Memory B cell (primary cell): ENCODE measurements around the gene DDR2.
"Not testable (repeated sequence)": the region's sequence is repeated elsewhere in the genome, so short reads cannot be mapped to it uniquely, and the experiment has no call there.

Experiments used
- ATAC-seq: fragments of 150-1000 bp; cut with Tn5 transposase; 2 replicates; pipeline ENCODE4 v1.10.0; 2021; ENCODE audit warnings: low read depth, mild to moderate bottlenecking, moderate library complexity
- DNase-seq, 2 donors: peaks; one replicate each; pipeline ENCODE4 v3.0.0; 2022; ENCODE audit warnings: low spot score in 2 of 2
- H3K27ac Mint-ChIP-seq: one replicate; pipeline ENCODE4 v1.8.0; 2022; ENCODE audit warnings: mild to moderate bottlenecking, moderate library complexity, mixed read lengths
- H3K27me3 Mint-ChIP-seq: one replicate; pipeline ENCODE4 v1.8.0; 2022; ENCODE audit warnings: mixed read lengths
- H3K36me3 Mint-ChIP-seq: one replicate; pipeline ENCODE4 v1.8.0; 2022; ENCODE audit warnings: mild to moderate bottlenecking, mixed read lengths
- H3K4me1 Mint-ChIP-seq: one replicate; pipeline ENCODE4 v1.8.0; 2022; ENCODE audit warnings: mixed read lengths
- H3K4me3 Mint-ChIP-seq: one replicate; pipeline ENCODE4 v1.8.0; 2022; ENCODE audit warnings: mild to moderate bottlenecking, moderate library complexity, mixed read lengths
- H3K9me3 Mint-ChIP-seq: one replicate; pipeline ENCODE4 v1.8.0; 2022; ENCODE audit warnings: mixed read lengths

Gene DDR2

DNA sequence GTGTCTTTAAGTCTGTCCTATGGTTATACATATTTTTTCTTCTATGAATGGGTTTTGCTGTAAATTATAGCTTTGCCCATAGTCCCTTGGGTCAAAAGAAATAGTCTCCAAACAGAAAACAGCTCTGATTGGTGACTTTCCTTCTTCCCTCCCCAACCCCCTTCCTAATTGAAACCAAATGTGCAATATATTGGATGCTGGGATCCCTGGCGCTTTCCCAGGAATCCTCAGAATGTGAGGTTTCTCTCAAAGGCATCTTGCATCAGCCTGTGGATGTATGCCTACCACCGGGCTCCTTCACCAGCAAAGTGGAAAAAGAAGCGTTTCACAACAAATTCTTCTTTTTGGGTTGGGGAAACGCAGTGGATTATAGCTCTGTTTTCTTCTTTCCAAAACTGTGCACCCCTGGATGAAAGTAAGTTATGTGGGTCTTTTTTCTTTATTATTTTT, at the start of gene DDR2:
TSS of gene DDR2 (plus strand) at position 248 of the 450 bp plus-strand sequence. CDS start 86,600 bp downstream, outside the sequence.
- H3K9me3 Mint-ChIP-seq = no peaks in the 10 kb centered on the region
- no peak for ATAC-seq
- H3K27ac Mint-ChIP-seq = no peak within 1 kb of the TSS

DNA sequence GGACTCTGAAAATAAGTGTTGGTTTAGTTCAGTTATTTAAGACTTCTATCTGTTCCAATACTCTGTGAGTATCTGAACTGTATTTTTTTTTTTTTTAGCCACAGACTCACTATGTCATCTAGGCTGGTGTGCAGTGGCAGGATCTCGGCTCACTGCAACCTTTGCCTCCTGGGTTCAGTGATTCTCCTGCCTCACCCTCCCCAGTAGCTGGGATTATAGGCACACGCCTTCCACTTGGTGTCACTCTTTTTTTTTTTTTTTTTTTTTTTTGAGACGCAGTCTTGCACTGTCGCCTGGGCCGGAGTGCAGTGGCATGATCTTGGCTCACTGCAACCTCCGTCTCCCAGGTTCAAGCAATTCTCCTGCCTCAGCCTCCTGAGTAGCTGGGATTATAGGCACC, 49.4 kb upstream of the DDR2 start:
- H3K27ac Mint-ChIP-seq, H3K4me1 Mint-ChIP-seq, DNase-seq, H3K9me3 Mint-ChIP-seq, H3K4me3 Mint-ChIP-seq, ATAC-seq, H3K27me3 Mint-ChIP-seq: not testable (repeated sequence)
- peaks cover 23% of the 10 kb centered on the region for H3K36me3 Mint-ChIP-seq

More for the DNA sequence above, at the start of gene DDR2:
- H3K4me1 Mint-ChIP-seq = no peaks in the 10 kb centered on the region
- H3K36me3 Mint-ChIP-seq = no peaks in the 10 kb centered on the region
- H3K4me3 Mint-ChIP-seq = no peak within 1 kb of the TSS
- DNase-seq = no peak
- H3K27me3 Mint-ChIP-seq = peaks cover 11% of the 10 kb centered on the region

DNA sequence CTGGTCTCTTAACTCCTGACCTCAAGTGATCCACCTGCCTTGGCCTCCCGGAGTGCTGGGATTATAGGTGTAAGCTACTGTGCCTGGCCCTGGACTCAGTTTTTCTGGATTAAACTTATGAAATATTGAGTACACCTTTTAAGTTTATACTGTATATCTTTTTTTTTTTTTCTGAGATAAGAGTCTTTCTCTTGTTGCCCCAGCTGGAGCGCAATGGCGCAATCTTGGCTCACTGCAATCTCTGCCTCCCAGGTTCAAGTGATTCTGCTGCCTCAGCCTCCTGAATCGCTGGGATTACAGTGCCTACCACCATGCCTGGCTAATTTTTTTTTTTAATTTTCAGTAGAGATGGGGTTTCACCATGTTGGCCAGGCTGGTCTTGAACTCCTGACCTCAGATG, 47.2 kb upstream of the DDR2 start:
- H3K4me1 Mint-ChIP-seq, DNase-seq, H3K9me3 Mint-ChIP-seq, H3K27ac Mint-ChIP-seq, ATAC-seq, H3K4me3 Mint-ChIP-seq, H3K27me3 Mint-ChIP-seq: not testable (repeated sequence)
- H3K36me3 Mint-ChIP-seq = peaks cover 25% of the 10 kb centered on the region

DNA sequence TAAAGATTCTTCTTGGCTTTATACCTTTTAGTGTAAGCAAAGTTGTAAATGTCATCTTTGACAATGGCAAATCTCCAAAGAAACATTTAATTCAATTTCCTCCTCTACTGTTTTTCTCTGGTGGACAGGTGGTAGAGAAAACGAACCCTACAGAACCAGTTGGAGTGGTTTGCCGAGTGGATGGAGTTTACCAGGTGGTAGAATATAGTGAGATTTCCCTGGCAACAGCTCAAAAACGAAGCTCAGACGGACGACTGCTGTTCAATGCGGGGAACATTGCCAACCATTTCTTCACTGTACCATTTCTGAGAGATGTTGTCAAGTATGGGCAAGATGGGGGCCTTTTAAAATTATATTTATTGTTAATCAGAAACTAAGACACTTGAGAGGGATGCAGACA, 44.9 kb upstream of the DDR2 start:
- H3K27ac Mint-ChIP-seq = no peak overlapping the region
- no peaks in the 10 kb centered on the region for H3K27me3 Mint-ChIP-seq
- peaks cover 18% of the 10 kb centered on the region for H3K36me3 Mint-ChIP-seq
- no peak overlapping the region for H3K4me3 Mint-ChIP-seq
- ATAC-seq (no peak), DNase-seq (no peak)
- no peaks in the 10 kb centered on the region for H3K4me1 Mint-ChIP-seq
- no peaks in the 10 kb centered on the region for H3K9me3 Mint-ChIP-seq

DNA sequence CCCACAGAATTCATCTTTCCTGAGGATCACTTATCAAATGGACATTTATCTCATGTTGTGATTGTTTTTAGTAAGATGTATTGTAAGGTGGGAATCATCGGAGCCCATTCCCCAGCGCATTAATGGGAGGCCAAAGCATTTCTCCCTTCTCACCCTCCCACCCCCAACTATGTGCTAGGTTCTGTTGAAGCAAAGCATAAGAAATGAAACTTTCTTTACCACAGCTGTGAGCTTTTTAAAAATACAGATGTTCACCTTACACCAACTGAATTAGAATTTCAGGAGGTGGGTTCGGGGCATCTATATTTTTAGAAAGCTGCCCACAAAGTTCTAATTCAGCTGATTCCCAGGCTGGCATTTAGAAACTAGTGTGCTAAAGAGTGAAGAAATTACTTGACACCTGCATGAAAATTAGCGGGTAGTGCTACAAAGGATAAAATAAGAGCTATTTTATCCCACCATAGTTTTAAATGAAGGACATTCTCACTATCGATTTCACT, 44.5 kb upstream of the DDR2 start:
- H3K27me3 Mint-ChIP-seq = no peaks in the 10 kb centered on the region
- no peak overlapping the region for H3K4me3 Mint-ChIP-seq
- no peak for ATAC-seq
- DNase-seq = no peak
- peaks cover 22% of the 10 kb centered on the region for H3K36me3 Mint-ChIP-seq
- no peak overlapping the region for H3K27ac Mint-ChIP-seq
- no peaks in the 10 kb centered on the region for H3K4me1 Mint-ChIP-seq
- no peaks in the 10 kb centered on the region for H3K9me3 Mint-ChIP-seq

DNA sequence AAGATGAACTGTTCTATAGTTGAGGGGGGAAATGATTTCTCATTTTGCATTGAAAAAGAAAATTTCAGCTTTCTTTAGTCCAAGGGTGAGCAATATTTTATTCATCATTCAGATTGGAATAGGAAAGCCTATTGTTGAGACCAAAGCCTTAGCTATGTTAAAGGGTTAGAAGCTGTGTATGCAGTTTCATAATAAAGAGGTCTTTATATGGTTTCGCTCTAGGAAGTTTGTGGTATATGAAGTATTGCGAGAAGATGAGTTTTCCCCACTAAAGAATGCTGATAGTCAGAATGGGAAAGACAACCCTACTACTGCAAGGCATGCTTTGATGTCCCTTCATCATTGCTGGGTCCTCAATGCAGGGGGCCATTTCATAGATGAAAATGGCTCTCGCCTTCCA, 42.2 kb upstream of the DDR2 start:
- no peak overlapping the region for H3K27ac Mint-ChIP-seq
- no peak overlapping the region for H3K4me3 Mint-ChIP-seq
- no peaks in the 10 kb centered on the region for H3K4me1 Mint-ChIP-seq
- H3K36me3 Mint-ChIP-seq = peaks cover 28% of the 10 kb centered on the region
- no peak for DNase-seq
- ATAC-seq = no peak
- H3K27me3 Mint-ChIP-seq = no peaks in the 10 kb centered on the region
- H3K9me3 Mint-ChIP-seq = no peaks in the 10 kb centered on the region

DNA sequence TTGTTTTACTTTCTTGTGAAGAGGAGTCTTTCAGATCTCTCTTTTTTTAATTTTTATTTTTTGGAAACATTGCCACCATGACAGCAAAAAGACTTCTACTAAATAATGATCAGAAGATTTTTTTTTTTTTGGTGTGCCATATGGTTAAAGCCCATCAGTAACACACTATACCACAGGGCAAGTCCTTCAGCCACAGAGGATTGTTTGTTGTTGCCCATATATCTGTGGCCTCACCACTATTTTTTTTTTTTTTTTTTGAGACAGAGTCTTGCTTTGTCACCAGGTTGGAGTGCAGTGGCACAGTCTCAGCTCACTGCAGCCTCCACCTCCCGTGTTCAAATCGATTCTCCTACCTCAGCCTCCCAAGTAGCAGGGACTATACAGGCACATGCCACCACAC, 41.6 kb upstream of the DDR2 start:
- Mint-ChIP-seq H3K27me3 (no peaks in the 10 kb centered on the region), H3K9me3 (no peaks in the 10 kb centered on the region), H3K4me3 (no peak overlapping the region), H3K27ac (no peak overlapping the region), H3K4me1 (no peaks in the 10 kb centered on the region), H3K36me3 (peaks cover 30% of the 10 kb centered on the region)
- ATAC-seq (no peak), DNase-seq (no peak)

DNA sequence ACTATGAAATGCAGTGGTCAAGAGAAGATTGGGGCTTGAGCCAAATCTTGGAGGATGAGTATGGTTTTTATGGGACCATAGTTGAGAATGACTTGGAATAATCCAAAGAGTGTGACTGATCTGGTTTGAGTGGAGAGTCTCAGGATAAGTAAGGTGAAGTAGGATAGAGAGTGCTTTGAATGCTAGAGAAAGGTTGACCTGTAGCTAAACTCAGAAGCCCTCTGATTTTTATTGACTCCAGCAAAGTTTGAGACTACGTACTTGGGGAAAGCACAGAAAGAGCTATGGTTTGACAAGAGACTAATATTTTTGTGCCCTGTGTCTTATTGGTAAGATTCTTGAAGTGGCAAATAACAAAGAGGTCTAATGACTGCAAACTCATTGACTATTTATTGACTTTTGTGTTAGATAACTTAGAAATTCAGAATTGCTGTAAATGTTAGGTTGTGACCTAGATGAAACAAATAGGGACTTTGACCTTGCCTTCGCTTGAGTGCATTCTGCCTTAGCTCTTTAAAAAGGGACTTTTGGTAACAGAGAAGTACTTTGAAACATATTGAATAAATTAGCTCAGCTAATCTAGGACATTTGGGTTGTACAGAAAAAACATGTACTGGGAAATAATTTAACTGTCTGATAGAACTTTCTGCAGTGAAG, 35.6 kb upstream of the DDR2 start:
- no peak overlapping the region for H3K27ac Mint-ChIP-seq
- peaks cover 32% of the 10 kb centered on the region for H3K36me3 Mint-ChIP-seq
- H3K27me3 Mint-ChIP-seq = no peaks in the 10 kb centered on the region
- H3K4me1 Mint-ChIP-seq = no peaks in the 10 kb centered on the region
- no peak for ATAC-seq
- no peak for DNase-seq
- no peak overlapping the region for H3K4me3 Mint-ChIP-seq
- H3K9me3 Mint-ChIP-seq = no peaks in the 10 kb centered on the region

DNA sequence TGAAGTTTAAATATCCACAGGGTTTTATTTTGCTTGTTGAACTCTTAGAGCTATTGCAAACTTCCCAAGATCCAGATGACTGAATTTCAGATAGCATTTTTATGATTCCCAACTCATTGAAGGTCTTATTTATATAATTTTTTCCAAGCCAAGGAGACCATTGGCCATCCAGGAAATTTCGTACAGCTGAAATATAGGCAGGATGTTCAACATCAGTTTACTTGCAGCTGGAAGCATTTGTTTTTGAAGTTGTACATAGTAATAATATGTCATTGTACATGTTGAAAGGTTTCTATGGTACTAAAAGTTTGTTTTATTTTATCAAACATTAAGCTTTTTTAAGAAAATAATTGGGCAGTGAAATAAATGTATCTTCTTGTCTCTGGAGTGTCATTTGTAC, 32.8 kb upstream of the DDR2 start:
- Mint-ChIP-seq H3K36me3 (peaks cover 26% of the 10 kb centered on the region), H3K27me3 (no peaks in the 10 kb centered on the region), H3K4me1 (no peaks in the 10 kb centered on the region), H3K9me3 (no peaks in the 10 kb centered on the region), H3K27ac (no peak overlapping the region), H3K4me3 (no peak overlapping the region)
- DNase-seq = no peak
- no peak for ATAC-seq

DNA sequence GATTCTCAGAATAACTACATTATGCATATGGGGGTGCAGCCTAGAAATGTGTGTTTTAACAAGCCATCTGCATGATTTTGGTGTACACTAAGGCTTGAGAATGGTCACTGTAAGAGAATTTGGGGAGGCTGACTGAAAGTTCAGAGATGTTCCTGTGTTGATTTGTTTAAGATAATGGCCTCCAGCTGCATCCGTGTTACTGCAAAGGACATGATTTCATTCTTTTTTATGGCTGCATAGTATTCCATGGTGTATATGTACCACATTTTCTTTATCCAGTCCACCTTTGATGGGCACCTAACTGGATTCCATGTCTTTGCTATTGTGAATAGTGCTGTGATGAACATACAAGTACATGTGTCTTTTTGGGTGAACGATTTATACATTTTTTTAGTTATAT, 29.1 kb upstream of the DDR2 start:
- not testable (repeated sequence) for H3K27me3 Mint-ChIP-seq, H3K9me3 Mint-ChIP-seq, DNase-seq, H3K4me1 Mint-ChIP-seq, H3K4me3 Mint-ChIP-seq, H3K27ac Mint-ChIP-seq, ATAC-seq
- peaks cover 18% of the 10 kb centered on the region for H3K36me3 Mint-ChIP-seq

DNA sequence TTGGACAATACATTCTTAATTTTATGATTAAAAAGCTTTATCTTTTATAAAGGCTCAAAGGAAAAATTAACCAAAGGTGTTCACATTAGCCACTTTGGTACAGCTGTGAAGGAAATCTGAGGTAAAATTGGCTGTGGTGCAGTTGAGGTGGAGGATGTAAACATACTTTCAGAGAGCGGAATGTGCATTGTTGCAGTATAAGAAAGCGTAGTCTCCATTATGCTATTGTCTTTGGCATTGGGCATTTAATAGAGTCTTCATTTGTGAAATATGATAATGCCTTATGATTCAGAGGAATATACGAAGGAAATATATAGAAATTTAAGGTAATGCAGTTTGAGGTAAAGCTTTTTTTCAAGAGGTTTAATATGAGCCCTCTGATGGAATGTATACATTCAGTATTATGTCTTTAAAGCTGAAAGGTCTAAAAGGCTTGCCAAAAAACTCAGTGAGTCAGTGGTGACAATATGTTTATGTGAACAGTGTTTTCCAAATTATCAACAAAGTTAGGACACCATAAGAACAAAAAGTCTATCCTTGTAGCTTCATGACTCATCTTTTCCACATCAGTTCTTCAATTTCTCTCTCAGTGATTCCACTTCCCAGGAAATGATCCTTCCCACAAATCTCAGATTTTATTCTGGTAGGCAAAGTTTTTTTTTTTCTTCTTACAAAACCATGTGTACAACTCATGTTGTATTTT, 26.9 kb upstream of the DDR2 start:
- Mint-ChIP-seq H3K9me3 (no peaks in the 10 kb centered on the region), H3K4me1 (no peaks in the 10 kb centered on the region), H3K27me3 (no peaks in the 10 kb centered on the region), H3K36me3 (peaks cover 21% of the 10 kb centered on the region), H3K4me3 (no peak overlapping the region), H3K27ac (no peak overlapping the region)
- no peak for DNase-seq
- ATAC-seq = no peak

DNA sequence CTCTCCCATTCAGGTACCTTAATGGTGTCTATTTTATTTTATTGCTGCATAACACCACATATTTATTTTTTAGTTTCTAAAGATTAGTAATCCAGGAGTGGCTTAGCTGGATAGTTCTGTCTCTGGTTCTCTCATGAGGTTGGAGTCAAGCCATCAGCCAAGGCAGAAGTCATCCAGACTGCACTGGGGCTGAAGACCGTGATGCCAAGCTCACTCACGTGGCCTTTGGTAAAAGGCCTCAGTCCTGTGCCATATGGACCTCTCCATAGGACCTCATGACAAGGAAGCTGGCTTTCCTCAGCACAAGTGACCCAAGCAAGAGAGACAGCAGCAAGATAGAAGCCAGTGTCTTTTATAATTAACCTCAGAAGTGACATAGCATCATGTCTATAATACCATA, 23.0 kb upstream of the DDR2 start:
- ATAC-seq = no peak
- Mint-ChIP-seq H3K4me1 (no peaks in the 10 kb centered on the region), H3K9me3 (no peaks in the 10 kb centered on the region), H3K27ac (no peak overlapping the region), H3K27me3 (no peaks in the 10 kb centered on the region), H3K36me3 (peaks cover 6% of the 10 kb centered on the region), H3K4me3 (no peak overlapping the region)
- DNase-seq = no peak

DNA sequence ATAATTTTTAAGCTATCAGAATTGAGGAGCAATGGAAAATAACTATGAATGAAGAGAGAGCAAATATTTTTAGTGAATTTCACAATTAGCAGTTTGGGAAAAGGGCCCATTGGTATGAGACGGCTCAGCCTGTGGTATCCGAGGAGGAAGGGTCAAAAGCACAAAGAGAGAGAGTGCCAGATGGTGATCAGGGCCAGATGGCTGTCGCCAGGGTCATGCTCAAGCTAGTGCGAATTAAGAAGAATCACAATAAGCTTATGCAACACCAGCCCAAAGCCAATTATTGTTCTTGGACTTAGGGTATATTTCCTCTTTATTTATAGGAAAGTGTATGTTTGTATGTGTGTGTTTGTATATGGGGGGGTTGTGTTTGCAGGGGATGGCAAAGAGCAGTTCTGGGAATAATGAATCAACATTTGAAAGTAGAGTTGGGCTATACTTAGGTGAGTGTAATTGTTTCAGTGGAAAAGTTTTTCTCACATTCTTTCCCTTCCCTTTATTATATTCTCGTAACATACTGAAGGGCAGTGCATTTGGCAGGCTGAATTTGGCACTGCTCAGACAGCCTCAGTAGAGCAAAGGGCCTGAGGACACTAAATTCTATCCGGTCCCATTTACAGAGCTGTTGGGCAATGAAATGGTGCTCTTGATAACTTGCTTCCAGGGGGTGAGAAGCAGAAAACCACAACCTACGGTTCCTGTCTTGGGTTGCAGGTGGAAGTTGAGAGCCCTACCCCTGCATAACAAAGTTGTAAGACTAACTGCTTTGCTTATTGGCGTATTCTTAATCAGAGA, 19.5 kb upstream of the DDR2 start:
- ATAC-seq = no peak
- H3K4me3 Mint-ChIP-seq = no peak overlapping the region
- peaks cover 13% of the 10 kb centered on the region for H3K36me3 Mint-ChIP-seq
- DNase-seq = no peak
- H3K4me1 Mint-ChIP-seq = no peaks in the 10 kb centered on the region
- H3K27me3 Mint-ChIP-seq = no peaks in the 10 kb centered on the region
- H3K9me3 Mint-ChIP-seq = peaks cover 3% of the 10 kb centered on the region
- no peak overlapping the region for H3K27ac Mint-ChIP-seq

DNA sequence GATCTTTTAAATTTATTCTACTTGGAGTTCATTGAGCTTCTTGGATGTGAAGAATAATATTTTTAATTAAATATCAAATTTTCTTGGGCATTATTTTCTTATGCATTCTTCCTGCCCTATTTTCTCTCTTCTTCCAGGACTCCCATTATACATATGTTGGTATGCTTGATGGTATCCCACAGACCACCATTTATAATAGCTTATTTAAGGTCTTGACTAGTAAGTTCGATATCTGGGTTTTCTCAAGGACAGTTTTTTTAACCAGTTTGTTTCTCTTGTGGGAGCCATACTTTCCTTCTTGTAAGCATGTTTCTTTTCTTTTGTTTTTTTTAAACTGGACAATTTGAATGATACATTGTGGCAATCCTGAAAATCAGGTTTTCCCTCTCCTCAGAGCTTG, 15.4 kb upstream of the DDR2 start:
- H3K4me3 Mint-ChIP-seq = no peak overlapping the region
- H3K27me3 Mint-ChIP-seq = no peaks in the 10 kb centered on the region
- H3K36me3 Mint-ChIP-seq = peaks cover 10% of the 10 kb centered on the region
- no peak for DNase-seq
- H3K4me1 Mint-ChIP-seq = no peaks in the 10 kb centered on the region
- no peak for ATAC-seq
- no peak overlapping the region for H3K27ac Mint-ChIP-seq
- H3K9me3 Mint-ChIP-seq = peaks cover 7% of the 10 kb centered on the region
